ENCODE measurements around the gene GRB10. TPM values are rescaled to one million over a fixed set of nuclear protein-coding genes. Genes with fewer than 3 reads are reported as not detected.

Gene GRB10
- total and polyA plus RNA-seq, 4 donors, result 11.6 to 68.6 (median 41.0) TPM

GRCh38 chr7:50768485-50769474 lies 13.9 kb downstream of the GRB10 start:
- peaks cover 0 to 3% (median under 1%) of the 10 kb centered on the region in 4 donors for H3K36me3 ChIP-seq (ENCODE audit: control insufficient read depth in 4 of 4, insufficient read depth in 4 of 4, low read length in 4 of 4)
- H3K27me3 ChIP-seq (ENCODE audit: control insufficient read depth in 3 of 3, insufficient read depth in 3 of 3, low read length in 2 of 3), result no peaks in the 10 kb centered on the region
- H3K4me1 ChIP-seq (ENCODE audit: control insufficient read depth in 5 of 5, insufficient read depth in 5 of 5, low read length in 5 of 5), result peaks cover 0 to 17% (median 0%) of the 10 kb centered on the region in 5 donors
- no peak overlapping the region for H3K9ac ChIP-seq (ENCODE audit: insufficient read depth in 1 of 2, low read length in 2 of 2)
- H3K27ac ChIP-seq (ENCODE audit: low read depth in 1 of 2, low read length in 1 of 2), result no peak overlapping the region
- TF ChIP-seq CTCF (IDR thresholded peaks at IDR 0.05; ENCODE audit: control extremely low read depth, extremely low read depth), result no peak
- no peaks in the 10 kb centered on the region for H3K9me3 ChIP-seq (ENCODE audit: control insufficient read depth in 4 of 4, insufficient read depth in 3 of 4, low read length in 3 of 4)
- DNase-seq (no peak), ATAC-seq (ENCODE audit: insufficient read depth, low FRiP score) (no peak)
- 82 to 83% methylated on average over 10 of the region's 10 CpGs for WGBS, 2 donors
- no peak overlapping the region for H3K4me3 ChIP-seq

GRCh38 chr7:50766849-50767207 lies 15.9 kb downstream of the GRB10 start:
- H3K4me1 ChIP-seq (ENCODE audit: control insufficient read depth in 5 of 5, insufficient read depth in 5 of 5, low read length in 5 of 5), result peaks cover 0 to 20% (median 0%) of the 10 kb centered on the region in 5 donors
- H3K27me3 ChIP-seq (ENCODE audit: control insufficient read depth in 3 of 3, insufficient read depth in 3 of 3, low read length in 2 of 3), result no peaks in the 10 kb centered on the region
- WGBS, 2 donors, result 47 to 77% methylated on average over 2 of the region's 2 CpGs
- no peak overlapping the region for H3K4me3 ChIP-seq
- no peaks in the 10 kb centered on the region for H3K9me3 ChIP-seq (ENCODE audit: control insufficient read depth in 4 of 4, insufficient read depth in 3 of 4, low read length in 3 of 4)
- no peak overlapping the region for H3K9ac ChIP-seq (ENCODE audit: insufficient read depth in 1 of 2, low read length in 2 of 2)
- no peak for ATAC-seq (ENCODE audit: insufficient read depth, low FRiP score)
- no peak overlapping the region for H3K27ac ChIP-seq (ENCODE audit: low read depth in 1 of 2, low read length in 1 of 2)
- DNase-seq, result no peak
- TF ChIP-seq CTCF (IDR thresholded peaks at IDR 0.05; ENCODE audit: control extremely low read depth, extremely low read depth), result no peak
- H3K36me3 ChIP-seq (ENCODE audit: control insufficient read depth in 4 of 4, insufficient read depth in 4 of 4, low read length in 4 of 4), result peaks cover 0 to 3% (median under 1%) of the 10 kb centered on the region in 4 donors

- H3K27ac ChIP-seq (ENCODE audit: low read depth in 1 of 2, low read length in 1 of 2), result no peak overlapping the region
- ATAC-seq (ENCODE audit: insufficient read depth, low FRiP score), result no peak
- H3K4me1 ChIP-seq (ENCODE audit: control insufficient read depth in 5 of 5, insufficient read depth in 5 of 5, low read length in 5 of 5), result peaks cover 0 to 23% (median 0%) of the 10 kb centered on the region in 5 donors
- H3K4me3 ChIP-seq, result no peak overlapping the region
- H3K9ac ChIP-seq (ENCODE audit: insufficient read depth in 1 of 2, low read length in 2 of 2), result no peak overlapping the region
- no peak for TF ChIP-seq CTCF (IDR thresholded peaks at IDR 0.05; ENCODE audit: control extremely low read depth, extremely low read depth)
- H3K9me3 ChIP-seq (ENCODE audit: control insufficient read depth in 4 of 4, insufficient read depth in 3 of 4, low read length in 3 of 4), result peaks cover 0 to 3% (median 0%) of the 10 kb centered on the region in 4 donors
- H3K36me3 ChIP-seq (ENCODE audit: control insufficient read depth in 4 of 4, insufficient read depth in 4 of 4, low read length in 4 of 4), result peaks cover 0 to 4% (median 3%) of the 10 kb centered on the region in 4 donors
- no peaks in the 10 kb centered on the region for H3K27me3 ChIP-seq (ENCODE audit: control insufficient read depth in 3 of 3, insufficient read depth in 3 of 3, low read length in 2 of 3)
- DNase-seq, result no peak
- 48 to 49% methylated on average over 5 of the region's 5 CpGs for WGBS, 2 donors
Measured at GRCh38 chr7:50766106-50766848, 16.4 kb downstream of the GRB10 start.

Data from lung (tissue), 12 donors.